Kidney (tissue), 14 donors: Measurements from ENCODE around the gene MSX1. TPM values are rescaled to one million over a fixed set of nuclear protein-coding genes. Genes with fewer than 3 reads are reported as not detected.

Source experiments
- DNase-seq, 5 donors: peaks; one replicate each; pipeline ENCODE4 v3.0.0-alpha.2; 2013 to 2020
- FAIRE-seq: peaks from 2 replicates; lab custom pipeline; 2012; peaks lifted over from hg19 to GRCh38; lab: Jason Lieb, UNC
- H3K27ac ChIP-seq, 2 donors: one replicate each; pipeline ENCODE4 v1.7.0; 2013; ENCODE audit warnings: low read depth in 2 of 2, low read length in 2 of 2, inconsistent platforms in 1 of 2
- H3K27me3 ChIP-seq: one replicate; pipeline ENCODE4 v1.7.1; 2013; ENCODE audit warnings: low read length, inconsistent platforms; ENCODE audit not compliant: control insufficient read depth, insufficient read depth
- H3K36me3 ChIP-seq, 3 donors: one replicate each; pipeline versions ENCODE4 v1.7.0 to v1.7.1; 2013; ENCODE audit warnings: low read length in 3 of 3, control low read depth in 1 of 3, inconsistent platforms in 1 of 3; ENCODE audit not compliant: insufficient read depth in 3 of 3, control insufficient read depth in 2 of 3
- H3K4me1 ChIP-seq, 3 donors: one replicate each; pipeline versions ENCODE4 v1.7.0 to v1.7.1; 2013; ENCODE audit warnings: low read length in 3 of 3, inconsistent platforms in 1 of 3, low read depth in 1 of 3; ENCODE audit not compliant: control insufficient read depth in 2 of 3, insufficient read depth in 2 of 3
- H3K4me3 ChIP-seq, 3 donors: one replicate each; pipeline versions ENCODE4 v1.7.0 to v1.8.1; 2013; ENCODE audit warnings: low read length in 3 of 3, control low read depth in 1 of 3, inconsistent platforms in 1 of 3
- H3K9ac ChIP-seq, 3 donors: one replicate each; pipeline versions ENCODE4 v1.7.0 to v1.7.1; 2013; ENCODE audit warnings: low read length in 3 of 3, control low read depth in 1 of 3, inconsistent platforms in 1 of 3
- H3K9me3 ChIP-seq, 3 donors: one replicate each; pipeline versions ENCODE4 v1.7.0 to v1.7.1; 2013; ENCODE audit warnings: low read length in 3 of 3, control low read depth in 1 of 3, inconsistent platforms in 1 of 3; ENCODE audit not compliant: control insufficient read depth in 2 of 3, insufficient read depth in 1 of 3
- intact Hi-C: fragments of 100-400 bp; cut with DNase I; formaldehyde crosslinking; loops from one replicate; pipeline ENCODE4 v1.11.1; 2022
- polyA plus RNA-seq: library from polyadenylated mRNA; stranded (reverse); fragments of 350-450 nt; fragmentation: Illumina TruSeq; extraction: RNeasy Lipid Tissue Mini Kit (QIAGEN cat#74804); gene quantifications from one replicate; pipeline ENCODE4 v1.2.3, GENCODE V29; 2014; ENCODE audit warnings: low read depth, low replicate concordance; ENCODE audit not compliant: insufficient read depth
- total RNA-seq: library from RNA; stranded (reverse); fragmentation: NEBNext Ultra II Directional; extraction: Animal tissue kit (Norgen Biotek cat#: 25700); gene quantifications from one replicate; pipeline ENCODE4 v1.2.1, GENCODE V29; 2021
- TF ChIP-seq, protein P1 (sequence below): IDR thresholded peaks from 3 replicates; pipeline ENCODE4 v1.5.1; 2012; ENCODE audit warnings: mild to moderate bottlenecking, moderate library complexity, borderline replicate concordance; ENCODE audit not compliant: insufficient read depth; ENCODE audit errors: extremely low read depth
- donor health status: control.
- donor health status: control.
- donor health status: control.
- donor health status: control.
- donor health status: control.
- donor health status: DM: yes; HTN: yes; CAD: no.
- donor health status: Normal renal cell carcinoma (clear cell type).

The MSX1 gene
- total and polyA plus RNA-seq, 2 donors from 2014 or later = 2.3 to 3.0 TPM

DNA sequence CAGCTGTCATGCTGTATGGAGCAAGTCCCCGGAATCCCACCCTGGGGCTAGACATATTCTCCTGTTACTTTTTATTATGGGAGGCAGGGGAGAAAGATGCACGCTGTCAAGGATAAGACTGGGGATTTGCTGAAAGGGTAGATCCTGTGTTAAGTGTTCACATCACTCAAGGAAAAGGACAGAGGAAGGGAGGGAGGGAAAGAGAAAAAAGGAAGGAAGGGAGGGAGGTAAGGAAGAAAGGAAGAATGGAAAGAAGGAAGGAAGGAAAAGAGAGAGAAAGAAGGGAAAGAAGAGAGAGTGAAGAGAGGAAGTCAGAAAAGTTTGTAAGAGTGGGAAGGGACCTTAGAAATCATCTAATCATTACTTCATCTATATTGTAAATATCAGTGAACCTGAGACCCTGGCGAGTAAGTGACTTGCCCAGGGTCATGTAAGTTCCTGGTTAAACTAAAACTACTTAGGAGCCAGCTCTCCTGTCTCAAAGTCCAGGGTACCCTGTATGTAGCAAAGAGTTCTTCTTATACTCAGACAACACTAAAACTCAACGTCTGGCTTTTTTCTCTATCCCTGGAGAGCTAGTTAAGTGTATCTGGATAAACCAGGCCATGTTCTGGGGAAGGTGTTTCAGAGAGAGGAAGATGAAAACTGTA, 47.2 kb upstream of the MSX1 start:
- H3K9me3 ChIP-seq = no peaks in the 10 kb centered on the region
- H3K4me3 ChIP-seq = no peak overlapping the region
- DNase-seq (no peak), FAIRE-seq (no peak)
- H3K27me3 ChIP-seq = no peaks in the 10 kb centered on the region
- no peak overlapping the region for H3K9ac ChIP-seq
- H3K4me1 ChIP-seq = no peaks in the 10 kb centered on the region
- H3K27ac ChIP-seq = no peak overlapping the region
- TF ChIP-seq, protein P1, sequence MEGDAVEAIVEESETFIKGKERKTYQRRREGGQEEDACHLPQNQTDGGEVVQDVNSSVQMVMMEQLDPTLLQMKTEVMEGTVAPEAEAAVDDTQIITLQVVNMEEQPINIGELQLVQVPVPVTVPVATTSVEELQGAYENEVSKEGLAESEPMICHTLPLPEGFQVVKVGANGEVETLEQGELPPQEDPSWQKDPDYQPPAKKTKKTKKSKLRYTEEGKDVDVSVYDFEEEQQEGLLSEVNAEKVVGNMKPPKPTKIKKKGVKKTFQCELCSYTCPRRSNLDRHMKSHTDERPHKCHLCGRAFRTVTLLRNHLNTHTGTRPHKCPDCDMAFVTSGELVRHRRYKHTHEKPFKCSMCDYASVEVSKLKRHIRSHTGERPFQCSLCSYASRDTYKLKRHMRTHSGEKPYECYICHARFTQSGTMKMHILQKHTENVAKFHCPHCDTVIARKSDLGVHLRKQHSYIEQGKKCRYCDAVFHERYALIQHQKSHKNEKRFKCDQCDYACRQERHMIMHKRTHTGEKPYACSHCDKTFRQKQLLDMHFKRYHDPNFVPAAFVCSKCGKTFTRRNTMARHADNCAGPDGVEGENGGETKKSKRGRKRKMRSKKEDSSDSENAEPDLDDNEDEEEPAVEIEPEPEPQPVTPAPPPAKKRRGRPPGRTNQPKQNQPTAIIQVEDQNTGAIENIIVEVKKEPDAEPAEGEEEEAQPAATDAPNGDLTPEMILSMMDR = no peak
- intact Hi-C loops = no loop called here
- no peaks in the 10 kb centered on the region for H3K36me3 ChIP-seq

DNA sequence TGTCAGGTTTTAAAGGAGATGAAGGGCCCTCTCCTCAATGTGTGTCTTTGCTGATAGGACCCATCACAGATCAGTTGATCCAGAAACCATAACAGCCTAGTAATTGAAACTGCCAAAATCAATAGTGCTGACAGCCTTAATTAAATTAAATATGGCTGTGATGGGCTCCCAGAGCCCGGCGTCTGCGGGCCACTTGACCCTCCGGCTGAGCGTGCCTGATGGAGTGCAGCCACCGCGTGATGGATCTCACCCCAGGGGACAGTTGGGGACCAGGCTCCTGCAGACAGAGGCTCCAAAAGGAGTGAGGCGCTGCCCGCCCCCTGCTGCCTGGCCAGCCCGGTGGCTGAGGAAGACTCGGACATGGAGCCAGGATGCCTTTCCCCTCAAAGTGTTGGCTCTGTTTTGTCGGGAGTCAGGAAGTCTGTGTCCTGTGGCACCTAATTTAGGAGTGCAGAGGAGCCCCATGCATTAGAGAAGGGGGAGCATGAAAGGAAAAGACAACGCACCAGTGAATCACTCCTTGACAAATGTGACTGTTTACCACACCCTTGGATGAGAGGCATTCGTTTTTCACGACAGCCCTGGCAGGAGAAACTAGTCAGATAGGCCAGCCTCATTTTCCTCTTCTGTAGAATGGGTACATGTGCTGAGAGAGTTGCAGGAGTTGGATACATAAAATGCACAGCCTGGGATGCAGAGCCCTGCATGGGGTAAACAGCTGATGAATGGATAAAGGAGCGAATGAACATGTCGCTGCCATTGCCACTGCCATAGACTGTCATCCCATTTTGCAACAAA, 40.9 kb upstream of the MSX1 start:
- no peaks in the 10 kb centered on the region for H3K4me1 ChIP-seq
- H3K27ac ChIP-seq = no peak overlapping the region
- FAIRE-seq = no peak
- no peaks in the 10 kb centered on the region for H3K27me3 ChIP-seq
- no peak for DNase-seq
- H3K9me3 ChIP-seq = no peaks in the 10 kb centered on the region
- H3K4me3 ChIP-seq = no peak overlapping the region
- H3K9ac ChIP-seq = no peak overlapping the region
- no peaks in the 10 kb centered on the region for H3K36me3 ChIP-seq
- TF ChIP-seq, protein P1 = no peak
- intact Hi-C loops = no loop called here

DNA sequence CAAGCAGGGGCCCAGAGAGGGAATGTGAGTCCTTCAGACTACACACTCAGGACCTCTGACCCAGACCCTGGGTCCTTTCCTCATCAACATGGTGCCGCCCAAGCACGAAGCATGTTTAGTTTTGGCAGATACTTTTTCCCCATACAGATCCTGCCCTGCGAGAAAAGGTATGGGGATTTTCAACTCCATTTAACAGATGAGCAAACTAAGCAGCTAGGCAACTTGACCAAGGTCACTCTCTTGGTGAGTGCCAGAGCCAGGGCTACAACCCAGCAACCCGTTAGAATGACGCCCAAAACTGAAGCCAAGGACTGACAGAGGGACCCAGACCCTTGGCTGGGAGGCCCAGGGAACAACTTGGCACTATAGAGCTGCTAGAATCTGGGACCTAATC, 40.3 kb upstream of the MSX1 start:
- no peaks in the 10 kb centered on the region for H3K36me3 ChIP-seq
- intact Hi-C loops = no loop called here
- DNase-seq = no peak

More for the DNA sequence above, 40.3 kb upstream of the MSX1 start:
- Histone ChIP-seq H3K4me3 (no peak overlapping the region), H3K4me1 (no peaks in the 10 kb centered on the region), H3K27ac (no peak overlapping the region), H3K9me3 (no peaks in the 10 kb centered on the region), H3K27me3 (no peaks in the 10 kb centered on the region), H3K9ac (no peak overlapping the region)
- TF ChIP-seq, protein P1 = no peak
- no peak for FAIRE-seq
